ENCODE data around the gene EHHADH.

DNA sequence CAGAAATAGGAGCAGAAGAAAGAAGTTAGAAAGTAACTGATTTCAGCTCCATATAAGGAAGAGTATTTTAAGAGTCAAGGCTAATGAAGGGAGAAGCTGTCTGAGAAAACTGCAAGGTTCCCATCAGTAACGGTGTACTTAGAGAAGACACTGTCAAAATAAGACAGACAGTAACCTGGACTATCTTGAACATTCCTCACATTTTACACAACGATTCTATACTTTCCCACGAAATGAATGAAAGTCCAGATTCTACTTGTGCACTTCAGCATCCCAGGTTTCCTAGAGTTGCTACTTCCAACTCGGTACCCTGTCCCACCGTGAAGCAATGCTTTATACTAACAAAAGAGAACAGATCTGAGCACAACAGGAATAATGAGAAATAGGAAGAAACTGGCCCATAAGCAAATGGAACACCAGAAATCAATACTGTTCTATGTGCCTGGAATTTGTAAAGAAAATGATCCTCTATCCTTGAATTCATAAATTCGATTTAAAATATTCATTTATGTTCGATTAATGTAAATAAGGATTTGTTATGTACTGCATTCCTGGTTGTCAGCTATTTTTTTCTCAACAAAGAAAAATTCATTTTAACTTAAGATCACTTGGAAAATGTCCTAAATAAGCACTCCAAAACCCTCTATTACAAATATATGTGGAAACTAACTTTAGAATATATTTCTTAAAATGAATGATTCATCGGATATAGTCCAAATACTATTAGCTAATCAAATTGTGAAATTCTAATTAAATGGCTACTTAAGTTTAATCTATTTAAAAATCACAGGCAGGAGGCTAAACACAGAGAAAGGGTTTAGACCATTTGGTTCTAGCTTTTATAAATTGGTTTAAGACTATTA lies 102.5 kb downstream of the EHHADH start:
- TF ChIP-seq POLR2A (IDR thresholded peaks at IDR 0.05; ENCODE audit: low read depth, low read length) = no peak
- no peak for TF ChIP-seq POLR2AphosphoS5 (IDR thresholded peaks at IDR 0.05; ENCODE audit: low read depth, low read length)
- TF ChIP-seq SPI1 (IDR thresholded peaks at IDR 0.05; ENCODE audit: low read depth, low read length) = no peak
- no peak for TF ChIP-seq TAF1 (IDR thresholded peaks at IDR 0.05; ENCODE audit: low read depth, low read length)
- no peak for TF ChIP-seq PAX5 (IDR thresholded peaks at IDR 0.05; ENCODE audit: insufficient read depth, low read length, severe bottlenecking)

Measured in GM12891 (cell line).